GM18520 (cell line): Measurements from ENCODE around the gene NRARP.

Experiments
- ATAC-seq: cut with Tn5 transposase; IDR thresholded peaks from one replicate; pipeline ENCODE4 v1.9.1; 2021; ENCODE audit not compliant: unreplicated experiment

NRARP gene

GRCh38 chr9:137323531-137324331, 21.7 kb upstream of the NRARP start:
- no peak for ATAC-seq

GRCh38 chr9:137321726-137322361, 19.8 kb upstream of the NRARP start:
- ATAC-seq, result no peak

- no peak for ATAC-seq
These were observed 18.7 kb upstream of the NRARP start for GRCh38 chr9:137320555-137321384.

GRCh38 chr9:137319739-137320551, 17.9 kb upstream of the NRARP start:
- no peak for ATAC-seq

GRCh38 chr9:137319011-137319738, 17.1 kb upstream of the NRARP start:
- ATAC-seq, result no peak

- ATAC-seq, result no peak
These were observed 16.5 kb upstream of the NRARP start for GRCh38 chr9:137318602-137319001.

- no peak for ATAC-seq
These were observed 15.8 kb upstream of the NRARP start for GRCh38 chr9:137317718-137318511.

- no peak for ATAC-seq
These were observed 15.1 kb upstream of the NRARP start for GRCh38 chr9:137317021-137317717.

GRCh38 chr9:137316012-137316981, 14.2 kb upstream of the NRARP start:
- no peak for ATAC-seq

- no peak for ATAC-seq
These were observed 13.5 kb upstream of the NRARP start for GRCh38 chr9:137315581-137316011.

GRCh38 chr9:137314561-137315560, 12.8 kb upstream of the NRARP start:
- no peak for ATAC-seq

GRCh38 chr9:137313956-137314560, 12.0 kb upstream of the NRARP start:
- ATAC-seq, result no peak

GRCh38 chr9:137313326-137313936, 11.4 kb upstream of the NRARP start:
- ATAC-seq, result no peak

- no peak for ATAC-seq
These were observed 10.8 kb upstream of the NRARP start for GRCh38 chr9:137312852-137313325.
